K562 (cell line): ENCODE results near the gene USP12.

Experiments used
- ELF1 ChIP-seq: fragments of 200-800 bp; sonication (Bioruptor generic); IDR thresholded peaks from 2 replicates; pipeline ENCODE4 v1.6.1; 2016; ENCODE audit warnings: missing genetic modification characterization, missing compliant biosample characterization
- GATAD2B ChIP-seq: fragments of 450-650 bp; IDR thresholded peaks from 2 replicates; pipeline ENCODE4 v1.6.1; 2017; ENCODE audit warnings: mild to moderate bottlenecking, borderline replicate concordance
- ZBTB8A ChIP-seq: fragments of 450-650 bp; IDR thresholded peaks from 2 replicates; pipeline ENCODE4 v1.6.1; 2018; ENCODE audit warnings: mild to moderate bottlenecking, moderate library complexity; ENCODE audit not compliant: partially characterized antibody
- TF ChIP-seq, protein P1 (sequence below): sonication (generic); formaldehyde crosslinking; IDR thresholded peaks from 2 replicates; pipeline ENCODE4 v1.8.0; 2023; ENCODE audit warnings: mild to moderate bottlenecking, missing genetic modification reagents

DNA sequence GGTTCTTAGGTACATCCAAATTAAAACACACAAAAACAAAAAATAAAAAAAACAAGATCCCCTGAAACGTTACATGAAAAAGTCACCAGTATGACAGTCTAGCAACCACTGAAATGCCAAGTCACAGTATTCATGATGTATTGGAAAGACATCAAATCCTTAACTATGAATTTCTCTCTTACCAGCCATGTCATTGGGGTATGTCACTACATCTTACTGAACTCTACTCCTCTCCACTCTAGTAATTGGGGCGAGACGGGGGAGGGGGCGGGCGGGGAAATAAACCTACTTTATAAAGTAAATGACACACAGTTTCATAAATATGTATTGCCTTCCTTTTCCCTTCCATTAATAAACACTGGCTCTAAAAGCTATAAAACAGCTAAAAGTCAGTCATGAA lies 65.5 kb downstream of the USP12 start:
- TF ChIP-seq ZBTB8A (no peak), ELF1 (tag) (no peak), GATAD2B (no peak)
- TF ChIP-seq, protein P1, sequence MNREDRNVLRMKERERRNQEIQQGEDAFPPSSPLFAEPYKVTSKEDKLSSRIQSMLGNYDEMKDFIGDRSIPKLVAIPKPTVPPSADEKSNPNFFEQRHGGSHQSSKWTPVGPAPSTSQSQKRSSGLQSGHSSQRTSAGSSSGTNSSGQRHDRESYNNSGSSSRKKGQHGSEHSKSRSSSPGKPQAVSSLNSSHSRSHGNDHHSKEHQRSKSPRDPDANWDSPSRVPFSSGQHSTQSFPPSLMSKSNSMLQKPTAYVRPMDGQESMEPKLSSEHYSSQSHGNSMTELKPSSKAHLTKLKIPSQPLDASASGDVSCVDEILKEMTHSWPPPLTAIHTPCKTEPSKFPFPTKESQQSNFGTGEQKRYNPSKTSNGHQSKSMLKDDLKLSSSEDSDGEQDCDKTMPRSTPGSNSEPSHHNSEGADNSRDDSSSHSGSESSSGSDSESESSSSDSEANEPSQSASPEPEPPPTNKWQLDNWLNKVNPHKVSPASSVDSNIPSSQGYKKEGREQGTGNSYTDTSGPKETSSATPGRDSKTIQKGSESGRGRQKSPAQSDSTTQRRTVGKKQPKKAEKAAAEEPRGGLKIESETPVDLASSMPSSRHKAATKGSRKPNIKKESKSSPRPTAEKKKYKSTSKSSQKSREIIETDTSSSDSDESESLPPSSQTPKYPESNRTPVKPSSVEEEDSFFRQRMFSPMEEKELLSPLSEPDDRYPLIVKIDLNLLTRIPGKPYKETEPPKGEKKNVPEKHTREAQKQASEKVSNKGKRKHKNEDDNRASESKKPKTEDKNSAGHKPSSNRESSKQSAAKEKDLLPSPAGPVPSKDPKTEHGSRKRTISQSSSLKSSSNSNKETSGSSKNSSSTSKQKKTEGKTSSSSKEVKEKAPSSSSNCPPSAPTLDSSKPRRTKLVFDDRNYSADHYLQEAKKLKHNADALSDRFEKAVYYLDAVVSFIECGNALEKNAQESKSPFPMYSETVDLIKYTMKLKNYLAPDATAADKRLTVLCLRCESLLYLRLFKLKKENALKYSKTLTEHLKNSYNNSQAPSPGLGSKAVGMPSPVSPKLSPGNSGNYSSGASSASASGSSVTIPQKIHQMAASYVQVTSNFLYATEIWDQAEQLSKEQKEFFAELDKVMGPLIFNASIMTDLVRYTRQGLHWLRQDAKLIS, result no peak
